Bronchus fibroblast of lung (primary cell): ENCODE data around the gene KRTAP19-8. TPM values are rescaled to one million over a fixed set of nuclear protein-coding genes. Genes with fewer than 3 reads are reported as not detected.

Source experiments
- total RNA-seq: library from RNA; depleted of rRNA; stranded (reverse); fragments of >200 nt; gene quantifications from 2 replicates; pipeline ENCODE4 v1.2.3, GENCODE V29; 2015

KRTAP19-8 gene
- not detected in 2 replicates for total RNA-seq

GRCh38 chr21:31038376-31038775, at the start of gene KRTAP19-8:
Gene KRTAP19-8 (minus strand): TSS chr21:31038476. CDS start chr21:31038443, 33 bp downstream.

Other genes starting within 250 kb of the KRTAP19-8 start
- not detected in 2 replicates for gene KRTAP8-1, start 225.2 kb downstream of the KRTAP19-8 start, total RNA-seq
- gene KRTAP7-1, start 208.7 kb downstream of the KRTAP19-8 start, total RNA-seq, result not detected in 2 replicates
- not detected in 2 replicates for gene KRTAP11-1, start 156.9 kb downstream of the KRTAP19-8 start, total RNA-seq